Testis (tissue), 2 donors: ENCODE results near the gene PDZD4.

Experiments used
- CTCF ChIP-seq, 3 experiments: fragments of 450-650 bp in 2 of 3; fragments of 200-600 bp in 1 of 3; sonication (generic) in 1 of 3; IDR thresholded peaks; one replicate each; pipeline ENCODE4 v1.5.1; 2016 to 2019; ENCODE audit warnings: antibody characterized with exemption in 3 of 3, mild to moderate bottlenecking in 2 of 3, moderate library complexity in 1 of 3
- POLR2A ChIP-seq: fragments of 450-650 bp; IDR thresholded peaks from one replicate; pipeline ENCODE4 v1.6.1; 2017; ENCODE audit warnings: antibody characterized with exemption, mild to moderate bottlenecking, moderate library complexity

GRCh38 chrX:153791104-153791852 lies 39.1 kb downstream of the PDZD4 start:
- no peak for TF ChIP-seq CTCF (IDR thresholded peaks at IDR 0.05)
- no peak for TF ChIP-seq POLR2A
